SK-MEL-5 (cell line): ENCODE data around the gene IRF2BPL. TPM values are rescaled to one million over a fixed set of nuclear protein-coding genes. Genes with fewer than 3 reads are reported as not detected.
A peak's percentile ranks its signal among the peaks of the same experiment; 100 is the strongest.
"Not testable (repeated sequence)": the region's sequence is repeated elsewhere in the genome, so short reads cannot be mapped to it uniquely, and the experiment has no call there.

Experiments used
- DNase-seq: peaks from one replicate; pipeline ENCODE4 v3.0.0-alpha.2; 2016; ENCODE audit warnings: low read depth, low spot score
- in situ Hi-C: cut with HindIII; loops from 2 replicates; pipeline ENCODE4 v1.10.0; 2016; ENCODE audit warnings: low sequenced_read_pairs, high pct_unique_total_duplicates, low pct_unique_long_range_greater_than_20kb
- total RNA-seq: library from RNA; depleted of rRNA; stranded (reverse); fragments of >200 nt; shearing (Covaris generic); gene quantifications from 2 replicates; pipeline ENCODE4 v1.2.3, GENCODE V29; 2014

IRF2BPL gene
- total RNA-seq, 1 experiment from 2014 or later, result 27.2 TPM

GRCh38 chr14:77023001-77023996 is 5.2 kb downstream of the IRF2BPL start:
- no peak for DNase-seq
- in situ Hi-C loops, result no loop called here

DNA sequence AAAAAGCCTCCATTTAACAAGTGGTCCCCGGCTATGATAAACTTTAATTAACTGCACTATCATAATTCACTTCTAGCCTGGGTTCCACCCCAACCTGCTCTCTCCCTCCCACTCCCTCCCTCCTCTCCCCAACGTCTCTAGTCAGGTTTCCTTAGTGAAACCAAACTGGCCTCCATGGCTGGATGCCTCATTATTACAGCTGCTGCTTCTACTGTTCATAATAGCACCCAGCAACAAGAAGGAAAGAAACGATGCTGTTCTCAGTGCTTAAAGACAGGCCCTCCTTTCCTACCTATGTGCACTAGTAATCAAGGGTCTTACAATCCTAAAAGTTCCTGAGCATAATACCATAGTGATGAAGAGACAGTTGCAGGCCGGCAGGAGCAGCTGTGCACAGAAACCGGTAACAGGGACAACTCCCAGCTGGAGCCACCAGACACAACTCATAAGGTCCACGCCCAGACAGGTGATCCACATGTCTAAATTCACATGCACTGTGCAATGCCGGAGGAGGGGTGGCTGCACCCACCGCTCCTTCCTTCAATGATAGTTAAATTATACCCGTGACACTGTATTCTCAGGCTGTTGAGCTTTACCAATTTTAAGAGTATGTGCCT is 6.2 kb downstream of the IRF2BPL start:
- in situ Hi-C loops, result no loop called here
- DNase-seq, result no peak

GRCh38 chr14:77021424-77021823 is 7.1 kb downstream of the IRF2BPL start:
- DNase-seq, in situ Hi-C loops: not testable (repeated sequence)

- in situ Hi-C loops, result no loop called here
Measured at GRCh38 chr14:77018785-77019184, 9.7 kb downstream of the IRF2BPL start.

DNA sequence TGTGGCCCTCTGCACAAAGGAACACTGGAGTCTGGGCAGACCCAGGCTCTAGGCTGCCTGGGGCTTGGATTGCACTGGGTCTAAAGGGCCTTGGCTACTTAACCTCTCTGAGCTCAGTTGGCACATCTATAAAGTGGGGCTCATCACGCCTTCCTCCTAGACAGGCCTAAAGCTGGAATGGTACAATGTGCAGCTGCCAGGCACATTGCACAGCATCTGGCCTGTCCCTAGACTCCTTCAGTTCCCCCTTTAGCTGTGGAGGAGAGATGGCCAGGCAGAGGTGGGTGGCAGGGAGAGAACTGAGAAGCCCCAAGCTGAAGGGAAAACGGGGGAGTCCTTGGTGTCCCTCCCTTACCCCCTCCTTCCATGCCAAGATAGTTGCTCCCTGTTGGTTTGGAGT is 10.8 kb downstream of the IRF2BPL start:
- no peak for DNase-seq
- in situ Hi-C loops, result no loop called here

More at GRCh38 chr14:77018785-77019184, 9.7 kb downstream of the IRF2BPL start:
- DNase-seq, result no peak

DNA sequence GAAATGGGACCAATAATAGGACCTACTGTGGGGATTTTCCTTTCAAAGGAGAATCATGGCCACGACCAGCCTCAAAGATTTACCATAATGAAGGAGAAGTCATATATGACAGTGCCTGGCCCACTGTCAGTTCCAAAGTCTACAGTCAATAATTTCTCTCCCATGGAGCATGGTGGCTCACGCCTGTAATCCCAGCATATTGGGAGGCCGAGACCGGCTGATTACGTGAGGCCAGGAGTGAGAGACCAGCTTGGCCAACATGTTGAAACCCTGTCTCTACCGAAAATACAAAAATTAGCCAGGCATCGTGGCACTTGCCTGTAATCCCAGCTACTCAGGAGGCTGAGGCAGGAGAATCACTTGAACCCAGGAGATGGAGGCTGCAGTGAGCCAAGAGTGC is 13.8 kb downstream of the IRF2BPL start:
- DNase-seq, result no peak
- in situ Hi-C loops, result no loop called here

- in situ Hi-C loops, result no loop called here
- DNase-seq, result peak; percentile 53
Measured at GRCh38 chr14:77014004-77014604, 14.4 kb downstream of the IRF2BPL start.

- in situ Hi-C loops, result no loop called here
- DNase-seq, result no peak
Measured at GRCh38 chr14:77012193-77012765, 16.2 kb downstream of the IRF2BPL start.

DNA sequence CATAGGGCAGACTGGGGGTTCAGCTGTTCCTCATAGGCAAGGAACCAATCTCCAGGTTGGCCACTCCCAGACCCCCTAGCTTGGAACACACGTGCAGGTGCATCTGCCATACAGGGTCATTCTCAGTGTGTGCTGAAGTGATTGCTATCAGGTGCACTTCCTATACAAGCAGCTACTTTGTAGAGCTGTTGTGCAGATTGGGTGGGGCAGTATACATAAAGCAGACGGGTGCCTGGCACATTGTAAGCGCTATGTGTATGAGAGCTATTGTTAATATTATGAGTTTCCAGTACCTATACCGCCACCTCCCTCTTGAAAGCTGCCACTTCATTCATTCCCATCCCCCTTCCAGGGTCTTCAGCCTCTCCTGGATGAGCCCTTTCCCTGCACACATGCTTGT is 17.3 kb downstream of the IRF2BPL start:
- in situ Hi-C loops, result no loop called here
- DNase-seq, result no peak

GRCh38 chr14:77009014-77009413 is 19.5 kb downstream of the IRF2BPL start:
- no peak for DNase-seq
- in situ Hi-C loops, result no loop called here

- DNase-seq, result no peak
Measured at GRCh38 chr14:77008541-77008940, 20.0 kb downstream of the IRF2BPL start.

GRCh38 chr14:77007975-77008421 is 20.5 kb downstream of the IRF2BPL start:
- in situ Hi-C loops, result no loop called here
- DNase-seq, result no peak

More at GRCh38 chr14:77008541-77008940, 20.0 kb downstream of the IRF2BPL start:
- in situ Hi-C loops, result no loop called here

GRCh38 chr14:77007183-77007974 is 21.1 kb downstream of the IRF2BPL start:
- no peak for DNase-seq
- in situ Hi-C loops, result no loop called here

- in situ Hi-C loops, result no loop called here
- DNase-seq, result no peak
Measured at GRCh38 chr14:77006132-77006531, 22.4 kb downstream of the IRF2BPL start.

DNA sequence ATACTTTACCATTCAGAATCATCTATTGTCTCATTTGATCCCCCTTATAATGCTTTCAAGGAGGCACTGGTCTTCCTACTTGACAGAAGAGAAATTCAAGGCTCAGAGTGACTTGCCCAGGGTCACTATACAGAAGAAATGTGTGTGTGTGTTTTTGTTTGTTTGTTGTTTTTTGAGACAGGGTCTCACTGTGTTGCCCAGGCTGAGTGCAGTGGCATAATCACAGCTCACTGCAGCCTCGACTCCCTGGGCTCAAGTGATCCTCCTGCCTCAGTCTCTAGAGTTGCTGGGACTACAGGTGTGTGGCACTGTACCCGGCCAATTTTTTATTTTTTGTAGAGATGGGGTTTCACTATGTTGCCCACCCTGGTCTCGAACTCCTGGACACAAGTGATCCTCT is 22.9 kb downstream of the IRF2BPL start:
- in situ Hi-C loops, result no loop called here
- no peak for DNase-seq

GRCh38 chr14:77004711-77005460 is 23.6 kb downstream of the IRF2BPL start:
- in situ Hi-C loops, result no loop called here
- no peak for DNase-seq
